ENCODE measurements around the gene NEAT1. TPM values are rescaled to one million over a fixed set of nuclear protein-coding genes. Genes with fewer than 3 reads are reported as not detected.

NEAT1 gene
- total and polyA plus RNA-seq, 9 of the 15 experiments (the other 6 are each of a cell fraction or from before 2014, with no cell fraction given) = 20.1 to 389 (median 62.8) TPM

DNA sequence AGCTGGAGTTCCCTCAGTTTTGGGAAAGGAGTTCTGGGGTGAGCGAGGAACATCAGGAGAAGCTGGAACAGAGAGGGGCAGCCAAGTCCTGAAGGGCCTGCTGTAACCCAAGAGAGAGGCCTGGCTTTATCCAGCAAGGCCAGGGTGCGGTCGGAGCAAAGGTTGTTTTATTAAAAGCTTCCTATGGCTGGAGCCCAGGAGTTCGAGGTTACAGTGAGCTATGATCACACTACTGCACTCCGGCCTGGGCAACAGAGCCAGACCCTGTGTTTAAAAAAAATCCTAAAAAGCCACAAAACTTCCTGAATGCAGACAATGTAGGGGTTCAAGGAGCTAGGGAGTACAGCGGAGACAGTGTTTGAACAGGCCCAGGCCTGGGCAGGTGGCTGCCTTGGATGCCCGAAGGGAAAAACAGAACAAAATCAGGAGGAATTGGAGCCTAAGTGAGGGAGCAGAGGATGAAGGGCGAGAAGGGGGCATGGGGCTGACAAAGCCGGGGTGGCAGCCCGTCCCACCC lies 54.1 kb downstream of the NEAT1 start (continued):
- TF ChIP-seq TAF7 (tag; IDR thresholded peaks at IDR 0.05) (no peak), ZNF561 (CRISPR knock-in tag; conservative IDR thresholded peaks at IDR 0.05) (no peak), TOE1 (IDR thresholded peaks at IDR 0.05; ENCODE audit: borderline replicate concordance) (no peak), TOE1 (CRISPR knock-in tag; IDR thresholded peaks at IDR 0.05; ENCODE audit: borderline replicate concordance, low read depth) (no peak), ZNF436 (CRISPR knock-in tag; IDR thresholded peaks at IDR 0.05) (no peak), TEAD4 (IDR thresholded peaks at IDR 0.05; ENCODE audit: low read length) (no peak; the same call in 1 of the 2 replicates), TEAD4 (CRISPR knock-in tag; IDR thresholded peaks at IDR 0.05; ENCODE audit: borderline replicate concordance) (0 out of 2 replicates have a peak, but pooled peaks have one; percentile 14), ELF4 (CRISPR knock-in tag; IDR thresholded peaks at IDR 0.05) (0 out of 2 replicates have a peak, but pooled peaks have one; percentile 19), PHB2 (IDR thresholded peaks at IDR 0.05; ENCODE audit: low read depth) (no peak), NBN (IDR thresholded peaks at IDR 0.05; ENCODE audit: low read depth) (no peak), BRD4 (IDR thresholded peaks at IDR 0.05) (peak; percentile 74; the same call in 1 of the 2 replicates), CHD4 (IDR thresholded peaks at IDR 0.05; ENCODE audit: insufficient read depth, insufficient replicate concordance, low read depth, low read length, poor library complexity, severe bottlenecking) (no peak), MTA1 (IDR thresholded peaks at IDR 0.05; ENCODE audit: borderline replicate concordance) (no peak), MTA3 (IDR thresholded peaks at IDR 0.05; ENCODE audit: borderline replicate concordance) (0 out of 2 replicates have a peak, but pooled peaks have one; percentile 0), JUND (IDR thresholded peaks at IDR 0.05; ENCODE audit: borderline replicate concordance, low read depth, low read length) (no peak), JUND (tag; IDR thresholded peaks at IDR 0.05; ENCODE audit: borderline replicate concordance, low read depth, low read length) (no peak)
- TF ChIP-seq, protein P1, sequence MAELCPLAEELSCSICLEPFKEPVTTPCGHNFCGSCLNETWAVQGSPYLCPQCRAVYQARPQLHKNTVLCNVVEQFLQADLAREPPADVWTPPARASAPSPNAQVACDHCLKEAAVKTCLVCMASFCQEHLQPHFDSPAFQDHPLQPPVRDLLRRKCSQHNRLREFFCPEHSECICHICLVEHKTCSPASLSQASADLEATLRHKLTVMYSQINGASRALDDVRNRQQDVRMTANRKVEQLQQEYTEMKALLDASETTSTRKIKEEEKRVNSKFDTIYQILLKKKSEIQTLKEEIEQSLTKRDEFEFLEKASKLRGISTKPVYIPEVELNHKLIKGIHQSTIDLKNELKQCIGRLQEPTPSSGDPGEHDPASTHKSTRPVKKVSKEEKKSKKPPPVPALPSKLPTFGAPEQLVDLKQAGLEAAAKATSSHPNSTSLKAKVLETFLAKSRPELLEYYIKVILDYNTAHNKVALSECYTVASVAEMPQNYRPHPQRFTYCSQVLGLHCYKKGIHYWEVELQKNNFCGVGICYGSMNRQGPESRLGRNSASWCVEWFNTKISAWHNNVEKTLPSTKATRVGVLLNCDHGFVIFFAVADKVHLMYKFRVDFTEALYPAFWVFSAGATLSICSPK (IDR thresholded peaks at IDR 0.05; ENCODE audit: borderline replicate concordance) = no peak
- TF ChIP-seq, protein P2, sequence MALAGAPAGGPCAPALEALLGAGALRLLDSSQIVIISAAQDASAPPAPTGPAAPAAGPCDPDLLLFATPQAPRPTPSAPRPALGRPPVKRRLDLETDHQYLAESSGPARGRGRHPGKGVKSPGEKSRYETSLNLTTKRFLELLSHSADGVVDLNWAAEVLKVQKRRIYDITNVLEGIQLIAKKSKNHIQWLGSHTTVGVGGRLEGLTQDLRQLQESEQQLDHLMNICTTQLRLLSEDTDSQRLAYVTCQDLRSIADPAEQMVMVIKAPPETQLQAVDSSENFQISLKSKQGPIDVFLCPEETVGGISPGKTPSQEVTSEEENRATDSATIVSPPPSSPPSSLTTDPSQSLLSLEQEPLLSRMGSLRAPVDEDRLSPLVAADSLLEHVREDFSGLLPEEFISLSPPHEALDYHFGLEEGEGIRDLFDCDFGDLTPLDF (CRISPR knock-in tag; IDR thresholded peaks at IDR 0.05) = 0 out of 2 replicates have a peak, but pooled peaks have one; percentile 28
- TF ChIP-seq, protein P3, sequence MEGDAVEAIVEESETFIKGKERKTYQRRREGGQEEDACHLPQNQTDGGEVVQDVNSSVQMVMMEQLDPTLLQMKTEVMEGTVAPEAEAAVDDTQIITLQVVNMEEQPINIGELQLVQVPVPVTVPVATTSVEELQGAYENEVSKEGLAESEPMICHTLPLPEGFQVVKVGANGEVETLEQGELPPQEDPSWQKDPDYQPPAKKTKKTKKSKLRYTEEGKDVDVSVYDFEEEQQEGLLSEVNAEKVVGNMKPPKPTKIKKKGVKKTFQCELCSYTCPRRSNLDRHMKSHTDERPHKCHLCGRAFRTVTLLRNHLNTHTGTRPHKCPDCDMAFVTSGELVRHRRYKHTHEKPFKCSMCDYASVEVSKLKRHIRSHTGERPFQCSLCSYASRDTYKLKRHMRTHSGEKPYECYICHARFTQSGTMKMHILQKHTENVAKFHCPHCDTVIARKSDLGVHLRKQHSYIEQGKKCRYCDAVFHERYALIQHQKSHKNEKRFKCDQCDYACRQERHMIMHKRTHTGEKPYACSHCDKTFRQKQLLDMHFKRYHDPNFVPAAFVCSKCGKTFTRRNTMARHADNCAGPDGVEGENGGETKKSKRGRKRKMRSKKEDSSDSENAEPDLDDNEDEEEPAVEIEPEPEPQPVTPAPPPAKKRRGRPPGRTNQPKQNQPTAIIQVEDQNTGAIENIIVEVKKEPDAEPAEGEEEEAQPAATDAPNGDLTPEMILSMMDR (IDR thresholded peaks at IDR 0.05 in 2 of 3, conservative IDR thresholded peaks at IDR 0.05 in 1 of 3; ENCODE audit: insufficient read depth in 2 of 3, low read depth in 1 of 3, low read length in 3 of 3) = no peak
- TF ChIP-seq, protein P4, sequence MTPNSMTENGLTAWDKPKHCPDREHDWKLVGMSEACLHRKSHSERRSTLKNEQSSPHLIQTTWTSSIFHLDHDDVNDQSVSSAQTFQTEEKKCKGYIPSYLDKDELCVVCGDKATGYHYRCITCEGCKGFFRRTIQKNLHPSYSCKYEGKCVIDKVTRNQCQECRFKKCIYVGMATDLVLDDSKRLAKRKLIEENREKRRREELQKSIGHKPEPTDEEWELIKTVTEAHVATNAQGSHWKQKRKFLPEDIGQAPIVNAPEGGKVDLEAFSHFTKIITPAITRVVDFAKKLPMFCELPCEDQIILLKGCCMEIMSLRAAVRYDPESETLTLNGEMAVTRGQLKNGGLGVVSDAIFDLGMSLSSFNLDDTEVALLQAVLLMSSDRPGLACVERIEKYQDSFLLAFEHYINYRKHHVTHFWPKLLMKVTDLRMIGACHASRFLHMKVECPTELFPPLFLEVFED (CRISPR knock-in tag; conservative IDR thresholded peaks at IDR 0.05) = peak; percentile 70
- TF ChIP-seq, protein P5, sequence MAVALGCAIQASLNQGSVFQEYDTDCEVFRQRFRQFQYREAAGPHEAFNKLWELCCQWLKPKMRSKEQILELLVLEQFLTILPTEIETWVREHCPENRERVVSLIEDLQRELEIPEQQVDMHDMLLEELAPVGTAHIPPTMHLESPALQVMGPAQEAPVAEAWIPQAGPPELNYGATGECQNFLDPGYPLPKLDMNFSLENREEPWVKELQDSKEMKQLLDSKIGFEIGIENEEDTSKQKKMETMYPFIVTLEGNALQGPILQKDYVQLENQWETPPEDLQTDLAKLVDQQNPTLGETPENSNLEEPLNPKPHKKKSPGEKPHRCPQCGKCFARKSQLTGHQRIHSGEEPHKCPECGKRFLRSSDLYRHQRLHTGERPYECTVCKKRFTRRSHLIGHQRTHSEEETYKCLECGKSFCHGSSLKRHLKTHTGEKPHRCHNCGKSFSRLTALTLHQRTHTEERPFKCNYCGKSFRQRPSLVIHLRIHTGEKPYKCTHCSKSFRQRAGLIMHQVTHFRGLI (CRISPR knock-in tag; IDR thresholded peaks at IDR 0.05) = no peak

Measured in K562 (cell line).